NCI-H2081 (cell line): ENCODE results near the gene IL22RA2.
"Not testable (repeated sequence)": the region's sequence is repeated elsewhere in the genome, so short reads cannot be mapped to it uniquely, and the experiment has no call there.

Experiments used
- DNase-seq, 2 experiments: peaks; one replicate each; lab custom pipeline; 2025; lab: John Stamatoyannopoulos, UW

Gene IL22RA2

DNA sequence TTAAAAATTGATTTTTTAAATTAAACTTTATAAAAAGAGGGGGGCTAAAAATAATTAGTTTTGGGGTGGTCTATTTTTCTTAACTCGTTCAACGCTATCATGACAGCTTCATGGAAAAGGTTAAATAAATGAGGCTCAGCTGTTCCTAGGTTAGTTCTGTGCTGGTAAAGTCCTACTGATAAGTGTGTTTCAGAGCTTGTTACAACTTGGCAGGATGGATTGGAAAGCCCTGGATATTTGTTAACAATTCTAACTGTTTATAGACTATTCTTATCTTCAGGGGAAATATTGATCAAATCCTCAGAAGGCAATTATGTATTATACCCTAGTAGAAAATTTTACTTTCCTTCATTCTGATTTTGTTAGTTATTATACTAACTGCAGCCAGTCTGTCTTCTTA, 50.4 kb downstream of the IL22RA2 start:
- DNase-seq, result no peak

DNA sequence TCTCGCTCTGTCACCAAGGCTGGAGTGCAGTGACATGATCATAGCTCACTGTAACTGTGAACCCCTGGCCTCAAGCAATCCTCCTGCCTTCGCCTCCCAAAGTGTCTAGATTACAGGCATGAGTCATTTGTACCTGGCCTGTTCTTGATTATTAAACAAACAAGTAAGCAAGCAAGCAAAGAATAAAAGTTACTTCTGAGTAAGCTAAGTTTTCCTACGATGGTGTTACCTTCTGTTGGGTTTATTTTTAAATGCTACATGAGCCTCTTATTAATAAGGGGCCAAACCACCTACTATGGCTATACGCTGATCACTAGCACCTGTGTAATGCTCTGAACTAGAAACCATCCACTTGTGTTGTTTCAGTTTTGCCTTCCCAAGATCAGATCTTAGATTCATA, 50.8 kb downstream of the IL22RA2 start:
- no peak for DNase-seq

DNA sequence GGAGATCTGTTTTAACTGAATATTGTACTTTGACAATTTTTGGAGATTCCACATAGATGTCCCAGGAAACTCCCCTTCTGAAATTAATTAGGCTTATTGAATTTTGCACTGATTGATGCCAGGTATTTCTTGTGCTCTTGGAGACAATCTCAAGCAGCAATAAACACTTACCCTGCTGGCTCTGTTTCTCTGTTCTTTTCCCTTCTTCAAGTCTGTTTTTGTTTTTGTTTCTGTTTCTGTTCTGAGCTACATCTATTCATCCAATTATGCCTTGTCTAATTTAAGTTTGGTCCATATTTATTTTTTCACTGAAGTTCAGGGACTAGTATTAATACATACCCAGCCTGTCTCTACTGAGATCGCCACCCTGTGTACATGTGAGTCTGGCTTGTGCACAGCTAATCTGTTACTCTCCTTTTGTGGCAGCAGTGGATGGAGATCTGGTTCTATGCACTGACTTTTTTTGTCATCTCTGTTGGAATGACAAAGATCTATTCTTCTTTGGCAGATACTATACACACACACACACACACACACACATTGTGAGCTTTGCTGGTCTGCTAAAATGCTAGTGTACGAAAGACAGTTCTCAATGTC, 51.9 kb downstream of the IL22RA2 start:
- no peak for DNase-seq

DNA sequence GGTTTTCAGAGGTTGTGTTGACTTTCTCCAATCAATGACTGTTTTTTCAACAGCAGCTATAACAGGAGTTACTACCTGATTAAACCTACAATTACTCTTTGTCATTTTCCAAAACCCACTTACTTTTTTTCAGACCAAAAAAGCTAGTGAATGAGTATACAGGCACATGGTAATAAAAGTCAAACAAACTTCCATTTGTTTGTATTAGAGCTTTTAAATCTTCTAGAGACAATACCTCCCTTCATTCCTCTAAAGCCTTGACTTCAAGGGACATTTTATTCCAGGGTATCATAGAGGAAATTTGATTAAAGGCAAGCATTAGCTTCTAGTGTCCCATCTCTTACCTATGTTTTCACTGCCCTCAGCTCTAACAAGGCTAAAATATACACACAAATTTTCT, 52.7 kb downstream of the IL22RA2 start:
- DNase-seq, result no peak

DNA sequence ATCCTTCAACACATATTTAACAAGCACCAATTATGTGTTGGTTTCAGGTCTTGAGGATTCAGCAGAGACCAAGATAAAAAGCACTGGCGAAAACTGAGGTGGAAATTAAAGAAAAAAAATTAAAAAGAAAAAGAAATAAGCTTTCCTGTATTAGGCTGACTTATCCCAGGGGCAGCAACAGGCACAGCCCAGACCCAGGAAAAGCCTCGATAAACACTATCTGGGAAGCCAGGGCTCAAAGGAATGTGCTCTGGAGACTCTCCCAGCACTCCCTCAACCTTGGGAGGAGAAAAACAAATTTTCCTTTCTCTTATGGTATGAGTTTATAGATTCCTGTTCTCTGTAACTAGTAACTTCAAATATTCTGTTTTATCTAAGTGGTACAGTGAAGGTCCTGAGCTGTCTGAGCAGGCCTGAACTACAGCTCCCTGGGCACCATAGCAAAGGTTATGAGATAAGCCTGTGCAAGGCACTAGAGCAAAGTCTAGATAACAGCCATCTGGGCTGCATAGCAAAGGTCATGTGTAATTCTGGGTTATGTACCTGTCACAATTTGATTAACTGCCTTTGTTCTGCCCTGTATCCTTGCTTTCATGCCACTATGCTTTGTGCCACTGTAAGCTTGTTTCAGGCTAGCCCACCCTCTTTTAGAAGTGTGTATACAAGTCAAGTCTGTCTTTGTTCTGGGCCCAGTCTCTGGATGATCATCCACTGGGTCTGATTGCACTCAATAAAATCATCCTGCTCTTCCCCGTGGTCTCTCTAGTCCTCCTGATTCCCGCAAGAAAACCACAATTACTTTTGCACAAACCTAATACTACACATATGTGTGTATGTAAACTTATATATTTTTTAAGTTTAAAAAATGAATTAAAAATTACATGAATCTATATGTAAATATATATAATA, 54.0 kb downstream of the IL22RA2 start:
- DNase-seq, result no peak

DNA sequence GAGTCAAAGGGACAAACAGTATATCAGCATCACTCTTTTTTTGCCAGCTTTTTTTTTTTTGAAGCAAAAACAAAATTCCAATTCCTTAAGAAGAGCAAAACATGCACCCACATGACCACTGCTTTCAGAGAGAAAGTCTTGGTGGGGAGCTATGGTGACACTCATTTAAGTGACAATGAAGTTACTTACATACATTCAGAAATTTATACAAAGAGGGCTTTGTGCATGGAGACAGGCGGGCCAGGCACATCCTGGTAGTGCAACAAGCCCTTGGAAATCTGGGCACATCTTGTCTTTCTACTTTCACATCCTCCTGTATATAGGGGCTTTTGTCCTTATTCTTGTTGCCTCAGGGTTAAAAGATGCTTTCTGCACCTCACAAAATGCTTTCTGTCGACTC, 55.9 kb downstream of the IL22RA2 start:
- no peak for DNase-seq

DNA sequence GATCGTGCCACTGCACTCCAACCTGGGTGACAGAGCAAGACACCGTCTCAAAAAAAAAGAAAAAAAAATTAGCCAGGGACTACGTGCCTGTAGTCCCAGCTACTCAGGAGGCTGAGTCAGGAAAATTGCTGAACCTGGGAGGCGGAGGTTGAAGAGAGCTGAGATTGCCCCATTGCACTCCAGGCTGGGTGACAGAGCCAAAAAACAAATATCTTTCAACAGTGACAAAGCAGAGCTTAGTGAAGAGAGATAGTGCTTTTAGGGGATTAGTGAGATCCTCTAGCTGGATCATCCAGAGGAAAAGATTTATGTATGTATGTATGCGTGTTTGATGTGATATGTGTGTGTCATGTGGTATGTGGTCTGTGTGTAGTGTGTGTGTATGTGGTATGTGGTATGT, 56.6 kb downstream of the IL22RA2 start:
- DNase-seq, result no peak

DNA sequence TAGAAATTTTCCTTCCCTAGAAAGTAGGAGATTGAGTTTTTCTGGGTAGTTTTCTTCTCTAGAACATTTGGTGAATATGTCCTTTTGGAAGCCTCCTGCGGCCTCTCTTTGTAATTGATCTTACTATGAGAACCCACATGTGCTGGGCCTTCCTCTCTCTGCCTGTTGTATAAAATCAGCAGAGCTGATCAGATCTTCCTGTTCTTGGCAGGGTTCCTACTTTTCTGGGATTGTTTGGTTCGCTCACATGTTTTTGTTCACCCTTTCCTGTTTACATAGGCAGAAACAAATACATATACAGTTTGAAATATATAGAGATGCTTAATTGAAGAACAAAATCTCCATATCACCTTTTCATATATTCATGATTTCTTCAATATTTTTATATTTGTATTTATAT, 57.8 kb downstream of the IL22RA2 start:
- DNase-seq, result peak; percentile 16 to 57

DNA sequence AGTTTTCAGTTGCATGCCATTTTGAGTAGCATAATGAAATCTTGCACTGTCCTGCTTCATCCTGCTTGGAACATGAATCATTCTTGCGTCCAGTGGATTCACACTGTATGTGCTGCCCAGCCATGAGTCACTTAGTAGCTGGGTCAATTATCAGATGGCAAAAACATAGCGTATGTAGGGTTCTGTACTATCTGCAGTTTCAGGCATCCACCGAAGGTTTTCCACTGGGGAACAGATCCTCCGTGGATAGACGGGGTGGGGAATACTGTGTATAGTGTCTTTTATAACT, 61.4 kb downstream of the IL22RA2 start:
- DNase-seq, result no peak

DNA sequence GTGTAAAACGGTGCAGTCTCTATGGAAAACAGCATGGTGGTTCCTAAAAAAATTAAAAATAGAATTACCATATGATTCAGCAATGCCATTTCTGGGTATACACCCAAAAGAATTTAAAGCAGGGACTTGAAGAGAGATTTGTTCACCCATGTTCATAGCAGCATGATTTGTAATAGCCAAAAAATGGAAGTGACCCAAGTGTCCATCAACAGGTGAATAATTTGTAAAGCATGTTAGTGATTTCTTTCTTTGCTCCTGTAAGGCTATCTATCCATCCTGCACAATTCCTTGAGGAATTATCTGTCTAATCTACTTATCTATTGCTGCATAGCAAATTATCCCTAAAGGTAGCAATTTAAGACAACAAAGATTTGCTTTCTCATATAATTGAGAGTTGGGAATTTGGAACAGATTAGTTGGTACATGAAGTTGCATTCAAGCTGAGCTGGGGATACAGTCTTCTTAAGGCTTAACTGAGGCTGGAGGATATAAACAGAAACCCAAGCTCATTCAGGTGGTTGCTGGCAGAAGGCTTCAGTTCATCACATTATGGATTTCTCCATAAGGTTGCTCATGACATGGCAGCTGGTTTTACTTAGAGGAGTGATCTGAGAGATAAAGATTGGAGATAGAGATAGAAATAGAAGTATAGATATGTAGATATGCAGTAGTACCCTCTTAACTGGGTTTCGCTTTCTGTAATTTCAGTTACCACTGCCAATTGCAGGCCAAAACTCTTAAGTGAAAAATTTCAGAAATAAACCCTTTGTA, 62.0 kb downstream of the IL22RA2 start:
- DNase-seq, result no peak

DNA sequence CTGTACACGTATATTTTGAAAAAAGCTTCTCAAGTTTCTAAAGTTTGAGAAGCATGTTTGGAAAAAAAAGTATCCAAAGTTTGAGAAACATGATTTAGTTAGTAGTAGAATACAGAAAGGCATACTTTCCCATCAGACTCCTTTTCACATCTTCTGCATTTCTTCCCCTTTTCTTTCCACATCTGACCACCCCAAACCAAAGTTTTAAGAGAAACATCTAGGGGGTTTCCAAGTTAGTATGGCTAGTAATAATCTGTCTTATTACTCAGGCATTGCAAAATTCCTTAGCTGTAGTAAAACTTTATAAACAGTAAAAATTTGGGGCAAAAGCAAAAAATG, 65.7 kb downstream of the IL22RA2 start:
- DNase-seq, result no peak

DNA sequence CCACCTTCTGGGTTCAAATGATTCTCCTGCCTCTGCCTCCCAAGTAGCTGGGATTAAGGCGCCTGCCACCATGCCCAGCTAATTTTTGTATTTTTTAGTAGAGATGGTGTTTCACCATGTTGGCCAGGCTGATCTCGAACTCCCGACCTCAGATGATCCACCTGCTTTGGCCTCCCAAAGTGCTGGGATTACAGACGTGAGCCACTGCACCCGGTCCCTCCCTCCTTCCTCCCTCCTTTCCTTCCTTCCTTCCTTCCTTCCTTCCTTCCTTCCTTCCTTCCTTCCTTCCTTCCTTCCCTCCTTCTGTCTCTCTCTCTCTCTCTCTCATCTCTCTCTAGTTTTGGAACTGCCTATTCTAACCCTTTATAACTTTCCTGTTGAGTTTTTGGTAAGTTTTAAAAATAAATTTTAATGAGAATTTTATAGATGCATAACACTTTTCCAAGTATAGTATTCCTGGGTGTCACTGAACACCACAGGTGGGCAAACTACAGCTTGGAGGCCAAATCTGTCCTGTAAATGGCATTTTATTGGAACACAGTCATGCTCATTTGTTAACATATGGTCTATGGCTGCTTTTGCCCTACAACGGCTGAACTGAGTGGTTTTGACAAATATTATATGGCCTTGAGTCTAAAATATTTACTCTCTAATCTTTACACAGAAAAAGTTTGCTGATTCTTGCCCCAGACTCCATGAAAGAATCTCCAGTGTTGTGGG, 66.2 kb downstream of the IL22RA2 start:
- not testable (repeated sequence) for DNase-seq

DNA sequence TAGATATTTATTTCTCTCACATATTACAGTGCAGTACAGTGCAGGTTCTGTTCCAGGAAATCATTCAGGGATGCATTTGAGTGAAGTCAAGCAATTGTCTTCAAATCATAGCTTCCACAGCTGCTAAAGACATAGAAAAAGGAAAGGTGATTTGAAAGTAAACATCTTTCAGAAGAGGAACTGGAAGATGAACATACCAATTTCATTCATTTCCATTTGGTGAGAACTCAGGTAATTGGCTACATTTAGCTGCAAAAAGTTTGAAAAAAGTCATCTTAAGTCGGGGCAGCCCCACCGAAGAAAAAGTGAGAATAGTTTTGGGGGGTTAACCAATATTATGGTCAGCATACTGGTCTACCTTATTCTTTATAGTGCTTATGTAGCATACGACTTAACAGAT, 67.3 kb downstream of the IL22RA2 start:
- DNase-seq, result no peak

DNA sequence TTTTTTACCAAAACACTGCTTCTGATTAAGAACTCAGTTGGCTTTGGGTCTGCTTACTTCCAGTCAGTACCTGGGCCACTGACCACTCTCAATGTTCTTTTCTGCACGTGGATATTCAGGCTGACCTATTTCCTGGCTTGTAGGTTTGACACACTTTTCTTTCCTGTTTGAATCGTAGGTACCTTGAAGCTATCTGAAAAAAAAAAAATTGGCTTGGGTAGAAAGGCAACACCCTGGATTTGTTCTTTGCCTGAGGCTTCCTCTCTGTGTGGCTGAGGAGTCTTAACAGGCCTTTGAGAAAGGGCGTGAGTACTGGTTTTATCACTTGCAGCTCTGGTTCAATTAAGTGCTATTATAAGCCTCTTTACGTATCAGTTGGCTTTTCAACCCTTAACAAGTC, 68.1 kb downstream of the IL22RA2 start:
- DNase-seq, result no peak

DNA sequence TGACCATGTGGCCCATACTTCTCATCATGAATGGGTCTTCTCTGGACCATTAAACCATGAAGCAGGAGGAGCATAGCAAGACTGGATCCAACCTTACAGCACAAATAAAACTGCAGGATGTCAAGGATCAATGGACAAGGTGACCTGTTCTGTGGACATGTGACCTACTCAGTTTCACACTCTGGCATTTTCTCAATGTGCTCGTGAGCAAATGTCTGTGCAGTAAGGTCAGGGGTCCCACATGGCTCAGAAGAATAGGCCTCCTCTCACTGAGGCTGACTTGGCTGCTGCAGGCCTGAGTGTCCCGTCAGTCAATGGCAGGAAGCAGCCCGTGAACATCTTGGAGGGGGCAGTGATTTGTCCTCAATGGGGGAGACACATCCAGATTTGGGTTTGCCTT, 68.5 kb downstream of the IL22RA2 start:
- no peak for DNase-seq

DNA sequence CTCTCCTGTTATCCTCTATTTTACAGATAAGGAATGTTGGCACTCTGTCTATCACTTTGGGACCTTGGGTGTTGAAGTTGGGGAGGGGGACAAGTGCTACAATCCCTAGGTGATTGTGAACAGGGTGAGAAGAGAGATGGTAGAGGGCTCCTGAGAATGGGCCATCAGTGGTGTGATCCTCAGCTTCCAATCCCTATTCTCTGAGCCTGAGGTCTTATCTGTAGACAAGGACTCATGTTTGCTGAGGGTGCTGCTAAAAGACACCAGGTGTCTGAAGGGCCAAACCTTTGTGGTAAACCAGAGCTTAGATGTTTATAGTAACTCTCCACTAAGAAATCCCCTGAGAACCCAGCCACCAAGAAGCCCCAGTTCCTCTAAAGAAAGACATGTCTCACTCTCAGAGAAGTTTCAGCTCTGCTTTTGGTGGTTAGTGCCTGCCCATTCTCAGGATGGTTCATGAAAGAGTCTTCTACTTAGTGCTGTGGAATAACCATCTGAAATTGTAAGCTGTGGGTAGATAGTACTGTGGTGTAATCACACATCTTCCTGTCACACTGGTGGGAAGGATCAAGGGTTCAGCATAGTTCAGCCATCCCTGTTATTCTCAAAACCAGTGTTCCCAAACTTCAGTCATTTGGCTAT, 70.5 kb downstream of the IL22RA2 start:
- DNase-seq, result no peak

DNA sequence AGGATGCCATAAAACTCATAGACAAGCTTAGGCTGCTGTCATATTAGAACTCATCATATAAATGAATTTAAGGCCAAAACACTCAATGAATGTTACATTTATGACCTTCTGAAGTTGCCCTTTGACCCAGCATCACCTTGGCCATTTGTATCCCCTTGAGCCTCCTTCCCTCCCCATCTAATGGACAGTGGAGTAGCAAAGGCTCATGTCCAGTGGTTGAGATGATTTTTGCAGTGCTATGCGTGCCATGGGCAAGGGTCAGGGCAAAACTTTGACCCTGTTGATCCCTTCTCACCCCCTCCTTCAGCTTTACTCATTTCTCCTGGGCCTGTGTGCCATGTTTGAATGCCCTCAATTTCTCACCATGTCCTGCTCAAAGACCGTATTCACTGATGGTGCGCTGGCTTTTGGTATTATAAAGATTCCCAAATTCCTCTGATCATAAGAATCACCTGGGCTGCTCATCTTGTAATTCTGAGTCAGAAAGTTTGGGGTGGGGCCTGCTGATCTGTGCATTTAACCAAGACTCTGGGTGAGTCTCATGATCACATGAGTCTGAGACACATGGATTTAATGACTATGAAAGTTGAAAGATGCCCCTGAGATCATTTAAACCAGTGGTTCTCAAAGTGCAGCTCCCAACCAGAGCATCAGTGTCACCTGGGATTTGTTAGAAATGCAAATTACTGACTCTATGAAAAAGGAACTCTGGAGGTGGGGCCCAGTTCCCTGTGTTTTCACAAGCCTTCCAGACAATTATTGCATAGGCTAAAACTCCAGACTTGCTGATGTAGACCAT, 71.2 kb downstream of the IL22RA2 start:
- DNase-seq, result no peak

DNA sequence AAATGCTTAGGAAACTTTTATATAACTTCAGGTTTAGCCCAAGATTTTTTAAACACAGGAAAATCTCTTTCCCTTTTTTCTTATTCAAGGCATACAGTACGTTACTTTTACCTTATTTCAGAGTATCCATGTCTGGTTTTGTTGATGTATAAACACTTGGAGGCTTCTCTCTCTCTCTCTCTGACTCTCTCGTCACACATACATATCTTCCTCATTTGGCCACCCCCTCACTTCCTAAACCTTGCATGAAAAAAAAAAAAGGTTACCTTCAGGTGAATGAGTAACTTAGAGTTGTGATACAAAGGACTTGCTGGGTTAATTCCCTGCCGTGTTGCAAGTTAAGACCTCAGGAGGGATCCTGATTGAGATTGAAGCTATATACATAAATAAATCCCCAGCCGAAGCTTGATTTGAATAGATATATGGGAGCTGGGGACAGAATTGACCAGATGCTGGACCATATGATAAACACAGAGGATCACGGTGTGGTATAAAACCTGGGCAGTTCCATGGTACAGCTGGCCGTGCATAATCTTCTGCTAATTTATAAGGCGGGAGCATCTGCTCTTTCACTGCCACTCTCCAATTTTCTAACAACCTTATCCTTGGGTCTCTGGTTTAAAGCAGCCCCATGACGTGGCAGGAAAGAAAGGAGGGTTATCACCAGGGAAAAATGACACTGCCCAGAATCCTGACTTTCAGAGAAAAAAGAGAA, 73.6 kb downstream of the IL22RA2 start:
- no peak for DNase-seq

DNA sequence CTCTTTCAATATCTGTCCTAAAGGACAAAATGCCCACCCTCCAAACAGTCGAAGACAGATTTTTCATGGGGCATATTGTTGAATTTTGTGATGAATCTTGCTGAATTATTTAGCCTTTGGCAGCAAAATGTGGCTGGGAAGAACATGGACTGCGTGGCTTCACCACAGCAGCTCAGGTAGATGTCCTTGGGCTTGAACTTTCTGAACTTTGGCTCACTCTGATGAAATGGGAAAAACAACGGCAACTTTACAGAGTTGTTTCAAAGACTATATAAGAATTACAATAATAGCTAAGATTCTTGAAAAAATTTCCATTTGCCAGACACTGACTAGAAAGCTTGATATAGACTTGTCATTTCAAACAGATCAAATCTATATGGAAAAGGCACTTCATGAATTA, 75.9 kb downstream of the IL22RA2 start:
- DNase-seq, result no peak

DNA sequence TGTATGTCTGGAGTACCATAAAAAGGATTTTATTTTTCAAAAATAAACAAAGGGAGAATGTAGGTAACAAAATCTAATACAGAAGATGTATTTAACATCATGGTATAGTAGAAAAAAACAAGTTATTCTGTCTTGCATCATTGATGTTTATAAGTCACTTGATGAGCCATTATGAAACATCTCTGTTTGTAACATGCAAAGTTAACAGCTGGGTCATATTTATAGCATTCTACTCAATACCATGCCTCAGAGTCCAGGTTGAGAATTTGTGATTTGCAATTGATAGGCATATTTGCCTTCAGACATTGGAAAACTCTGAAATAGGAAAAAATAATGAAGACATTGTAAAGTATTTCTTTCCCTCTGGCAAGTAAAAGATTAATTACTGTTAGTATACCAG, 76.4 kb downstream of the IL22RA2 start:
- DNase-seq, result no peak
